Measurements from ENCODE around the gene EXOC4.

The EXOC4 gene

GRCh38 chr7:133529861-133530260 is 277.0 kb downstream of the EXOC4 start:
- H3K4me3 ChIP-seq, result no peak overlapping the region
- intact Hi-C loops (cut with DNase I; ENCODE audit: low total_unique reads), result no loop called here
- DNase-seq, result no peak
- peaks cover 0 to 7% (median 0%) of the 10 kb centered on the region in 4 donors for H3K4me1 ChIP-seq
- H3K36me3 ChIP-seq, result no peaks in the 10 kb centered on the region
- TF ChIP-seq, protein P1, sequence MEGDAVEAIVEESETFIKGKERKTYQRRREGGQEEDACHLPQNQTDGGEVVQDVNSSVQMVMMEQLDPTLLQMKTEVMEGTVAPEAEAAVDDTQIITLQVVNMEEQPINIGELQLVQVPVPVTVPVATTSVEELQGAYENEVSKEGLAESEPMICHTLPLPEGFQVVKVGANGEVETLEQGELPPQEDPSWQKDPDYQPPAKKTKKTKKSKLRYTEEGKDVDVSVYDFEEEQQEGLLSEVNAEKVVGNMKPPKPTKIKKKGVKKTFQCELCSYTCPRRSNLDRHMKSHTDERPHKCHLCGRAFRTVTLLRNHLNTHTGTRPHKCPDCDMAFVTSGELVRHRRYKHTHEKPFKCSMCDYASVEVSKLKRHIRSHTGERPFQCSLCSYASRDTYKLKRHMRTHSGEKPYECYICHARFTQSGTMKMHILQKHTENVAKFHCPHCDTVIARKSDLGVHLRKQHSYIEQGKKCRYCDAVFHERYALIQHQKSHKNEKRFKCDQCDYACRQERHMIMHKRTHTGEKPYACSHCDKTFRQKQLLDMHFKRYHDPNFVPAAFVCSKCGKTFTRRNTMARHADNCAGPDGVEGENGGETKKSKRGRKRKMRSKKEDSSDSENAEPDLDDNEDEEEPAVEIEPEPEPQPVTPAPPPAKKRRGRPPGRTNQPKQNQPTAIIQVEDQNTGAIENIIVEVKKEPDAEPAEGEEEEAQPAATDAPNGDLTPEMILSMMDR (IDR thresholded peaks at IDR 0.05), result no peak
- H3K9me3 ChIP-seq, result no peaks in the 10 kb centered on the region
- no peak overlapping the region for H3K27ac ChIP-seq
- no peaks in the 10 kb centered on the region for H3K27me3 ChIP-seq

GRCh38 chr7:133530682-133531081 is 277.8 kb downstream of the EXOC4 start:
- H3K4me1 ChIP-seq, result peaks cover 0 to 7% (median 0%) of the 10 kb centered on the region in 4 donors
- no peak overlapping the region for H3K27ac ChIP-seq
- TF ChIP-seq, protein P1 (IDR thresholded peaks at IDR 0.05), result no peak
- H3K36me3 ChIP-seq, result no peaks in the 10 kb centered on the region
- intact Hi-C loops (cut with DNase I; ENCODE audit: low total_unique reads), result no loop called here
- H3K27me3 ChIP-seq, result no peaks in the 10 kb centered on the region
- H3K9me3 ChIP-seq, result no peaks in the 10 kb centered on the region
- no peak for DNase-seq
- no peak overlapping the region for H3K4me3 ChIP-seq

DNA sequence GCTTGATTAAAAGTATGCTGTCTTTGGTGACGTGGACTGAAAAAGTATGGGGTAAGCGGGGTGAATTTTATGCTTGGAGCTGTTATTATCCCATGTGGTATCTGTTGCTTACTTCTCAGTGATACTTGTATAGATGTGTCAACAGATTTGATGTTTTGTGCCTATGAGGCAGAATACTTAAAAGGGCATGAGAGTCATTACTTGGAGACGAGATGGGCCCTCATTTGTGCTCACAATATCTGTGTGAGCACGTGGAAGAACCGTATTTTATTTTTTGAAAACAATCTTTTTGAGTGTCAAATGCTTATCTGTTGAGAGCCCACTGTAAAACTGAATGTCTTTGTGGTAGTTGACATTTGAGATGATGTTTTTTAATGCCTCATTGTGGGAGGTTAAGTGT is 281.9 kb downstream of the EXOC4 start:
- intact Hi-C loops (cut with DNase I; ENCODE audit: low total_unique reads), result no loop called here
- Histone ChIP-seq H3K4me3 (no peak overlapping the region), H3K4me1 (peaks cover 0 to 7% (median 0%) of the 10 kb centered on the region in 4 donors), H3K36me3 (no peaks in the 10 kb centered on the region), H3K27me3 (no peaks in the 10 kb centered on the region), H3K9me3 (no peaks in the 10 kb centered on the region), H3K27ac (no peak overlapping the region)
- TF ChIP-seq, protein P1 (IDR thresholded peaks at IDR 0.05), result no peak
- no peak for DNase-seq

GRCh38 chr7:133535308-133535707 is 282.4 kb downstream of the EXOC4 start:
- Histone ChIP-seq H3K4me3 (no peak overlapping the region), H3K36me3 (no peaks in the 10 kb centered on the region), H3K27me3 (no peaks in the 10 kb centered on the region), H3K27ac (no peak overlapping the region), H3K9me3 (no peaks in the 10 kb centered on the region), H3K4me1 (peaks cover 0 to 6% (median 0%) of the 10 kb centered on the region in 4 donors)
- intact Hi-C loops (cut with DNase I; ENCODE audit: low total_unique reads), result no loop called here
- no peak for DNase-seq
- TF ChIP-seq, protein P1 (IDR thresholded peaks at IDR 0.05), result no peak

GRCh38 chr7:133536450-133536849 is 283.6 kb downstream of the EXOC4 start:
- intact Hi-C loops (cut with DNase I; ENCODE audit: low total_unique reads), result no loop called here
- H3K9me3 ChIP-seq, result no peaks in the 10 kb centered on the region
- no peak overlapping the region for H3K27ac ChIP-seq
- no peaks in the 10 kb centered on the region for H3K27me3 ChIP-seq
- H3K36me3 ChIP-seq, result no peaks in the 10 kb centered on the region
- TF ChIP-seq, protein P1 (IDR thresholded peaks at IDR 0.05), result no peak
- DNase-seq, result no peak
- H3K4me3 ChIP-seq, result no peak overlapping the region
- no peaks in the 10 kb centered on the region for H3K4me1 ChIP-seq

DNA sequence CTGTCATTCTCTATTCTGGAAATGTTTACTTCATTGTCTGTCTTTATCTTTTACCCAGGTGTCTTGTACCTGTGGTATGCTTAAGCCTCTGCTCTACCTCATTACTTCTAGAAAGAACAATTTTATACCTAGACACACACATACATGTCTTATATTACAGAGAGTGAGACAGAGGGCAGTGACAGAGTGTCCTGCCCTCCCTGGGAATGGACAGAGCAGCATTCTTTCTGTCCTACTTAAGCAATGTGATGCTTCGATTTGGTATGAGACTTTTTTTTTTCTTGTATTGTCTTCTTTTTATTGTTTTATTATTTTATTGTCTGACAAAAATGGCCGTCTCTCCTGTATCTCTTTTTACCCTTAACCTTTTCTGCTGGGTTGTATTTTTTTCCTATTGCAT is 286.1 kb downstream of the EXOC4 start:
- TF ChIP-seq, protein P1 (IDR thresholded peaks at IDR 0.05), result no peak
- no peak overlapping the region for H3K4me3 ChIP-seq
- DNase-seq, result no peak
- no peaks in the 10 kb centered on the region for H3K36me3 ChIP-seq
- intact Hi-C loops (cut with DNase I; ENCODE audit: low total_unique reads), result no loop called here
- H3K9me3 ChIP-seq, result no peaks in the 10 kb centered on the region
- H3K4me1 ChIP-seq, result no peaks in the 10 kb centered on the region
- no peaks in the 10 kb centered on the region for H3K27me3 ChIP-seq
- no peak overlapping the region for H3K27ac ChIP-seq
